GM19240 (cell line): ENCODE measurements around the gene SYNJ2.

ENCODE experiments used
- DNase-seq: peaks from one replicate; pipeline ENCODE4 v3.0.0; 2011; ENCODE audit warnings: low spot score; ENCODE audit not compliant: insufficient read length

The SYNJ2 gene

DNA sequence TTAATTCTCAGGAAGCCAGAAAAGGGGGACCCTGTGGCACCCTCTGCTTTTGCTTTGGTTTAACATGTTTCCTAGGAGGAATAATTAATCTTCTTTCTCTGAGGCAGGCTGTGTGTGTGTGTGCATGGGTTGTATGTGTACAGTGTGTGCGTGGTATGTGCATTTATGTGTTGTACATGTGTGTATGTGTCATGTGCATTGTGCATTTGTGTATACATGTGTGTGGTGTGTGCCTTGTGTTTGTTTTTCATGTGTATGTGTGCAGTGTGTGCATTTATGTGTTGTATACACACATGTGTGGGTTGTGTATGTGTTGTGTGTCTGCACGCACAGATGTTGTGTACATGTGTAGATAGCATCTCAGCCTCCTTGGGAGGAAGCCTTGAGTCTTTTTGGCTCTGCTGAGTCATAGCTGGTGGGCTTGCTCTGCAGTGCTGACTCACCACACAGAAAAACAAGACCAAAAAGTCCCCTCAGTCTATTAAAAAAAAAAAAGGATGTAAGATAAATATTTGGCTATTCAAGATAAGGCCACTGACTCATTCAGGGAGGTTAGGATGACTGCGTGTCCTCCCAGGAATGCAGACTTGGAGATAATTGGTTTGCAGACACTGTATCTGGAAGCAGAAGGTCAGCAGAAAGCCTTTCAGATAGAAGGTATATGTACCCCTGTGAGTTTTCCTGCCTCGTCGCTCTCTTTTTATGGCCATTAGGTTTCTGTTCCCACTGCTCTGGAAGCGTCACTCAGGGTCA is 58.6 kb downstream of the SYNJ2 start:
- no peak for DNase-seq

DNA sequence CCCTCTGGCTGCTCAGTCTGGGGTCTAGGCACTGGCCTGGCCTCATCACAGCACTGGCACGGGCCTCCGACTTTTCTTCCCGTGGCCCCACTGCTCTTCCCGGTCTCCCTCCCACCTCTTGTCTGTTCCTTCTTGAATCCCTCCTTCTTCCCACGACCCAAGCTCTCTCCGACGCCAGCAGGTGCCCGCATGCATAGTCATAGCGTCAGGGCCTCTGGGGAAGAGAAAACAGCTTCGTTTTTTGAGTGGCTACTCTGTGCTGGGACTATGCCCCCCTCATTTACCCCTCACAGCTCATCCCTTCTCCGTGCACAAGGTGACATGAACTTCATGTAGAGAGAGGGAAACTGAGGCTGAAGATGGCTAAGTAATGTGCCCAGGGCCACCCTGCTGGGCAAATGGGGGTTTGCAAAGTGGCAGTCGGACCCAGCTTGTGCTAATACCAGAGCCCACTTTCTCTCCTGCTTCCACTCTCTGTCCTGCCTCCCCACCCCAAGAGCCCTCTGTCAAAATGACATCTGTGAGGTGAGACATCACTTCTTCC is 59.2 kb downstream of the SYNJ2 start:
- DNase-seq = no peak

DNA sequence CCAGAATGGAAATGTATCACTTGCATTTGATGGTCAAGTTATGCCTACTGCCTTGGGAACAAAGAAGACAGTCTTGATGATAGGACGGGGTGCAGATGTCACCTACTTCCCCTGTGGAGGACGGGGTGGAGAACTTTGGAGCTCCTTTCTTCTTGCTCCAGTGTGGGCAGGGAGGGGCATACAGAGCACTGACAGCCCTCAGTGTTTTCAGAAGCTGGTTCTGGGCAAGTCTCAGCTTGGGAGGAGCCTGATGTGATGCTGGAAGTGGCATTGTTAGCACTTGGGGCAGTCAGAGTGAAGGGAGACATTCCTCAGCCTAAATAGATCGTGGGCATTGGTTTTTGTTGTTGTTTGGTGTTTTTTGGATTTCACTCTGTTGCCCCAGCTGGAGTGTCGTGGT is 59.7 kb downstream of the SYNJ2 start:
- DNase-seq = no peak

DNA sequence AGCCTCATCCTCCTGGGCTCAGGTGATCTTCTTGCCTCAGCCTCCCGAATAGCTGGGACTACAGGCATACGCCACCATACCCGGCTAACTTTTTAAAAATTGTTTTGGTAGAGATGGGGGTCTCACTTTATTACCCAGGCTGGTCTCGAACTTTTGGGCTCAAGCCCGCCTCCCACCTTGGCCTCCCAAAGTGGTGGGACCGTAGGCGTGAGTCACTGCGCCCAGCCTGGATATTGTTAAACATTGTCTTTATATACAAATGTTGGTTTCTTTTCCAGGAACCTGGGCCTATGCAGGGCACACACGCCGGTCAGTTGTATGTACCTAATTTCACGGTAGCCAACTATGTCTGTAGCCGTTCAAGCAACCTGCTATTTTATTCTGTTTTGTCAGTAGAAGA is 60.1 kb downstream of the SYNJ2 start:
- no peak for DNase-seq

DNA sequence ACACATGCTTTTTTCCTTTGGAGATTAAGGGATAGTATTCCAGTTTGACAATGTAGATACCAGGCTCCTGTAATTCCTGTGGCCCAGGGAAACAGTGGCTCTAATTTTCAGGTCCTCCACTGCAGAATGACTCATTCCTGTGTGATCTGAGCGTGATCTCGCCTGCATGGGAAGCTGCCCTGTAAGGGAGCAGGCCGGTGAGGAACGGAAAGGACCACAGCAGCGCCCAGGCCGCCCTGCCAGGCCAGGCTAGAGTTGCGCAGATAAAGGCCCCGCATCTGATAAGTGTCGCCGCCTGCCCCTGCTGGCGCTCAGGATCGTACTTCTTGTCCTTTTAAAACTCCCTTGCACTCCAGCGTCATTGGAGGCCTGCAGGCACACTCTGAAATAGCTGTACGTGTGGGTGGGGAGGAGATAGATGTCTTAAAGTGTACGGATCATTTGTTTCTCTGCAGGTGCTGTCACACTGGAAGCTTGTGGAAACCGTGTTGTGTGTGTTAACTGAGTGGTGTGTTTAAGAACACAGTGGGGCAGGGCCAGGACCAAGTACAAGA is 60.7 kb downstream of the SYNJ2 start:
- no peak for DNase-seq

DNA sequence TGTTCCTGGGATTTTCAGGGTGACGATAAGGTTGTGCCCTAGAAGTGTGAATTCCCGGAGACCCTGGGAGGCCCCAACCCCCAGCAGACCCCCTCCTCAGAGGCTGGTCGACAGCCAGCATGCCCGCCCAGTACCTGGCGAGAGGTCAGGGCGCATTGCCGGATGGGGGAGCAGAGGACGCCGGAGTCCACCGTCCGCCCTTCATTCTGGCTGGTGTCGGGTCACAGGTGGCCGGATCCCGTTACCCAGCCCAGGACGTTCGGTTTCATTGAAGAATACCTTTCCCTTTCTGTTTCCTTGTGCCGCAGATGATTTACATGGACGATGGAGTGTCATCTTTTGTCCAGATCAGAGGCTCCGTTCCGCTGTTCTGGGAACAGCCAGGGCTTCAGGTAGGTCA is 61.3 kb downstream of the SYNJ2 start:
- DNase-seq = no peak

DNA sequence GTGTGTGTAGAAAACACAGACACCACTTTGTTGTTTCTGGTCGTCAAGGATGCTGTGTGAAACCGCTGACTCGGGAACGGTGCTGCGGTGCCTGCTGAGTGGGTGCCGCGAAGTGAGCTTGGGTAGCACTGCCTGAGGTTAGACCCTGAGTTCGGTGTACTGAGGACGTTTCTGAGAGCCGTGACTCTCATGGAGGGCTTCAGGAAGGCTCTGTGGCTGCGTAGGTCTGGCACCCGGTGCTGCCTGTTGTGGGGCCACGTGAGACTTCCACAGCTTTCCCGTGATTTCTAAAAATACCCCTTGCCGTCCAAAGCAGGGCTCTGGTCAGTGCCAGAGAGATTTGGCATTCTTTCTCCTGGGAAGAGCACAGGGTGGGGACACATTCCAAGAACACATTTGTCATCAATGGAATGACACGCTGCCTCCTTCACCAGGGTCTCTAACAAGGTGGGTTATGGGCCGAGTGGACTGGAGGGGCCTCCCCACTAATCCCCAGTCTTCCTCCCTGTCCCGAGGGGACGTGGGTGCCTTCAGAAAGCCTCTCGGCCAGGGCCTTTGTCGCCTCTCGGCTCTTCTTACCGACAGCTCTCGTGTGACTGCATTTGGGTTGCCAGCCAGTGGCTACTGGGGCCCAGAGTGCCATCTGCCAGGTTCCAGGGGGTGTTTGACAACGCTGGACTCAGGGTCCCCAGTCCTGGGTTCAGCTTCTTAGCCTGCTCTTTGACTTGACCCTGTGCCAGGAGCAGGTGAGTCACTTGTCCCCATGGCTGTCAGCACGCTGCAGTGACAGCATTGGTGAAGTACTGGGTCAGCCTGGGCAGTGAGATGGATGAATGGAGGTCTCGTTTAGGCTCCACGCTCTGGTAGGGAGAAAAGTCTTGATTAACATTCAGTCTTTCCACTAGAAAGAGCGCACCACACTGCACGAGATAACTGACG is 62.2 kb downstream of the SYNJ2 start:
- no peak for DNase-seq

DNA sequence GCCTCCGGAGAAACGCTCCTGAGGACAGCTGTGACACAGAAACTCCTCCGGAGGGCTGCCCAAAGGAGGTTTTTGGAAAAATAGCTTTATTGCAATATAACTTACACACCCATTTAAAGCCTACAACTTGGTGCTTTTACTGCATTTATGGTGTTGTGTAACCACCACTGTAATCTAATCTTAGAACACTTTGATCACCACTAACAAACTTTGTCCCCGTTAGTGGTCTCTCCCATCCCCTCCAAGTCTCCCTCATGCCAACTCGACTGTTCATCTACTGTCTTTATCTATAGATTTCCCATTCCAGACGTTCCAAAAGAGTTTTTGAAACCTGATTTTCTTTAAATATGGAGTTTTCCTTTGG is 62.8 kb downstream of the SYNJ2 start:
- no peak for DNase-seq

DNA sequence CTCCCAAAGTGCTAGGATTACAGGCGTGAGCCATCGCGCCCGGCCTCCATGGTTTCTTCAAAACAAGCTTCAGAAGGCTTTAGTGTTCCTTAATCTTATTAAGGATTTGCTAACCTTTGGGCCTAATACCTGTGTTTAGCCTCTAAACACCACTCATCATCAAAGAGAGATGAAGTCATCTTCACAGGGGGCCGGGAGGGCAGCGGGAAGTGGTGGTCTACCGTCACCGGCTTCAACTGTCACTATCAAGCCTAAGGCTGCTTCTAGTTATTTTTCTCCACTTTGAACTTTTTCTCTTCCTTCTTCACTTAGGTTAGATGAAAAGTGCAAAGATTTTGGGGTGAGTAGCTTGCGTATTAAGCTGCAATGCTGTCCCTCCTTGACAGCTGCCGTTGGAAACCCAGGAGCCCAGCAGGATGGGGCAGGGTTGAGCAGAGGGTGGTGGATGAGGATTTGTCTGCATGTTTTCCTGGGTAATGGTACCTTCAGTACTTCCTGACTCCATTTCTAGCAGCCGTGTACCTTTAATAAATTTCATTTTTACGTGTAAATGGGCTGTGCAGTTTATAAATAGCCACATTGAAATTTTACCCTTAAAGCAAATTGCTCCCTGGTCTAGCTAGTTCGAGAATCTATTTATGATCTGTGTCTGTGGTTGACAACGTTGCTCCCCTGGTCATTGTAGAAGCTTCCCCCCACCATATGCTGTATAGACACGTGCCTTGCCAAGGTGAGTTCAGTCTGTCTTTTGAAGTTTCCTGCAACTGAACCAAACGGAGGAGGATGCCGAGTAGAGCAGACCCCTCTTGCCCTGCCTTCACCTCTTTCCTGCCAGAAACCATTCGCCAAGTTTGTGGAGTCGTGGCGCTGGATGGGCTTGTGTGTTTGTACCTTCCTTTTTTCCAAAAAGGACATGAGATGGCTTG is 64.8 kb downstream of the SYNJ2 start:
- DNase-seq = no peak

DNA sequence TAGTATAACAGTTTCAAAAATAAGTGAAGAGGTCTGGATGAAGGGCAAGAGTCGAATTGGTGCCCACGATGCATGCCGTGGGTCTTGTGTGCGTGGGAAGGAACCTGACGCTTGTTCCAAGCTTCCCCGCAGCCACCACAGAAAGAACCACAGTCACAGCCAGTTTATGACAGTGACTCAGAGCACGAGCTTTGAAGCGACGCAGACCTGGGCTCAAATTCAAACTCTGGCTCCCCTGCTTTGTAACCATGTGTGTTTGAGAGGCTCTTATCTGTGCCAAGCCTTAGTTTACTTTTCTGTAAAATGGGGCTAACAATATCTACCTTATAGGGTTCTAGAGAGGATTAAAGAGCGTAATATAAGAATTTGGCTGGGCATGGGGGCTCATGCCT is 65.5 kb downstream of the SYNJ2 start:
- DNase-seq = no peak

DNA sequence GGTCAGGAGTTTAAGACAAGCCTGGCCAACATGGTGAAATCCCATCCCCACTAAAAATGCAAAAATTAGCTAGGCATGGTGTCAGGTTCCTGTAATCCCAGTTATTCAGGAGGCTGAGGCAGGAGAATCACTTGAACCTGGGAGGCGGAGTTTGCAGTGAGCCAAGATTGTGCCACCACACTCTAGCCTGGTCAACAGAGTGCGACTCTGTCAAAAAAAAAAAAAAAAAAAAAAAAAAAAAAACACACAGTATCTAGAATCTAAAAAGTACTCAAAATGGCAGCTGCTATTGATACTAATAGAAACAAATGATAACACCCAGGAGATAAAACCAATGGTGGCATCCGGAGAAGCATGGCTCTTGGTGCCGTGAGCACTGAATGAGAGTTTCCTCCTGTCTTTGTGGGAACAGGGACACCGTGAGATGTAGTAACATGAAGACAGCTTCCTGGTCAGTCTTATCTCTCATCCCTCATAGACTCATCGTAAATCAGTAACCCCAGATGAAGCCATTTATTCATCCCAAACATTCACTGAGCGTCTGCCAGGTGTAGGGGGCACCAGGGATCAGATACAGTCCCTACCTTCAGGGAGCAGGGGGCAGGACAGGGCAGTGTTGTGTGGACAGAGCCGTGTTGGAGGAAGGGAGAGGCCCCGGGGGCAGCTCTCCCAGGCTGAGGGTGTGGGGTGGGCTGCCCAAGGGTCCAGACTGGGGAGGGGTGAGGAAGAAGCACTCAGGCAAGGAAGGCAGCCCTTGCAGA is 66.1 kb downstream of the SYNJ2 start:
- DNase-seq = no peak

DNA sequence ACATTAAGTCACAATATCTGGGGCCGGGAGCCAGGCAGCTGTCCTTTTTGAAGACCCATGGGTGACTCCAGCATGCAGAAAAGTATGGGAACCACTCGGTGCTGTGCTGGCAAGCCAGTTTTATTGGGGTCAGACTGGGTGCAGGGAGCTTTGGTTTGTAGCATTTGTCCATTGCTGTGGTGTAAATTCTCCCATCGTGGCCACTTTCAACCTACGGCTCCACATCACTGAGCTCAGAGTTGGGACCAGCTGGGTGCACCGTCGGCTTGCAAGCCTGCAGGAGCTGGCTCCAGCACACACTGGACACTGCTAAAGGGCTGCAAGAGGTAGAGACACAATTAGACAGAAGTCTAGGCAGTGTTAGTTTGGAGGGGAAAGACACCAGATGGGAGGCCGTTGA is 66.9 kb downstream of the SYNJ2 start:
- no peak for DNase-seq

DNA sequence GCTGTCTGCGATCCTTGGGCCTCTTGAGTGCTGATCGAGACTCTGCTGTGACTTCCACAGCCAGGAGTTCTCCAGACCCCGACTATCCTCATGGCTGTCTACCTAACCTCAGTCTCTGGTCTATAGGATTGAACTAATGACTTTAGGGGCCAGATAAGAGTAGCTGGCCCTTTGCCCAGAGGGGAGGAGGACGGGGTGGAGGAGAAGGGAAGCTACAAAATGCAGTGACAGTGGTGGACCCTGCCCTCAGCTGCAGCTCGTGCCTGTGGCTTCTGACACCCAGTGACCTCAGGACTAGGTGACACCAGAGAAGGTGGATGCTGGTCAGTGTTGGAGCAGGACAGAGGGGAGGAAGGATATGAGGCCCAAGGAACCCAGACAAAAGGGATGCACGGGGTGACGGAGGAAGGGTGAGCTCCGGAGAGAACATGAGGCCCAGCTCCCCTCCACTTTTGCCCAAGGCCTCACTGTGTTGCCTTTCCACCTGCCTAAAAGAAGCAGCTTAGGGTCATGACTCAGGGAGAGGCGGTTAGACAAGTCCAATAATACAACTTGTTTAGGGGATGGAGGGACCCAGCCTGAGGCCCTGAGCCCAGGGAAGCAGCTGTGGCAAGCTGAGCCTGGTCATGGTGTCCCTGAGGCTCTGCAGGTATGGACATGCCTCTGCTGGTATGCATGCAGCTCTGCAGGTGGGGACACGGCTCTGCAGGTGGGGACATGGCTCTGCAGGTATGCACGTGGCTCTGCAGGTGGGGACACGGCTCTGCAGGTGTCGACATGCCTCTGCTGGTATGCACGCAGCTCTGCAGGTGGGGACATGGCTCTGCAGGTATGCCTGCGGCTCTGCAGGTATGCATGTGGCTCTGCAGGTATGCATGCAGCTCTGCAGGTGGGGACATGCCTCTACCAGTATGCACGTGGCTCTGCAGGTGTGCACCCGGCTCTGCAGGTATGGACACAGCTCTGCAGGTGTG is 67.7 kb downstream of the SYNJ2 start:
- no peak for DNase-seq

DNA sequence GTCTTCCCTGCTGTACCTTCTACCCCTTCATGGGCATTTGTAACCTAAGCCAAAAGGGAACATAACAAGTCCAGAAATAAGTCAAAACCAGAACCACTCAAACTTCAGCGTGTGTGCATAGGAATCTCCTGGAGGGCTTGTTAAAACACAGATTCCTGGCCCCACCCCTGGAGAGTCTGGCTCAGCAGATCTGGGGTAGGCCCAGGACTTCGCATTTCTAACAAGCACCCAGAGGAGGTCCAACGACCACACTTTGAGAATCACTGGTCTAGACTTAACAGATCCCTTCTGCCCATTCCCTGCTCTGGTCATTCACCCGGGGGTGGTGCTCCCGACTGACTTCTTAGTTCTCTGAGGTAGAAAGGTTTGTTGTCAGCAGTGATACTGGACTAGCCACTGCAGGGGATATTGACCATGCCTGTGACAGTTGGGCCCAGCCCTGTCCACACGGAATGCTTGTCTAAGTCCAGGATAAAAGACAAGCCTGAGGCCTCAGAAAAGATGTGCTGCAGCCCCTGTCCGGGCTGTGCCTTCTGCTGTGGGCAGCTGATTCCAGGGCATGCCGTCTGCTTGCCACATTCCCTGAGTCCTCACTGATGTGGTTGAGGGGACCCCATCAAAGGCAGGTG is 68.6 kb downstream of the SYNJ2 start:
- DNase-seq = no peak

DNA sequence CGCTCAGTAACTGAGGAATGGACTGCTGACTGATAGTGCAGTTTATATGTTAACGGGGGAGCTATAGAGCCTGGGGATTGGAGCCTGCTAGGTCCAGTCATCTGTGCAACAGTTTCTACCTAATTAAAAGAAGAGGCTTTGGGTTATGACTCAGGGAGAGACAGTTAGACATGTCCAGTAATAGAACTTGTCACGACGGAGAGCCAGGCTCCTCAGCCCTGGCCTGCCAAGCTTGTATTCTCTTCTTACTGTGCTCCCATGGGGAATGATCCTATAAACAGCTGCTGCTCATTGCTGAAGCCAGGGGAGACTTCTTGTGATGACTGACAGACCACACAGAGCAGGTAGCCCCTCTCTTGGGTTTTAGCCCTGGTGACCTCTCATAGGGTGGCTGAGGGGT is 69.3 kb downstream of the SYNJ2 start:
- no peak for DNase-seq

DNA sequence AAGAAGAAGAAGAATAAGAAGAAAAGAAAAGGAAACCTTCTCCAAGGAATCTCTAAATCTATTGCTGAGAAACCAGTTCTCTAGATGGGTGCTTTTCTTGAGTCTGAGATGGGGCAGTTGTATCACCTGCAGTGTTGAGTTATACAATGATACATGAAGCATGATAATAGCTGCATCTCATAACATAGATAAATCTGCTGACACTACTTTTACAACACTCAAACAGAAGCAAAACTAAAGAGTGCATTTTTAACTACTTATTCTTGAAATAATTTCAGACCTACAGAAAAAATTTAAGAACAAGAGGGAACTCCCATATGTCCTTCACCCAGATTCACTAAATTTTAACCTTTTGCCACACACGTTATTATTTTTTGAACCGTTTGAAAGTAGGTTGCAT is 70.3 kb downstream of the SYNJ2 start:
- DNase-seq = no peak

DNA sequence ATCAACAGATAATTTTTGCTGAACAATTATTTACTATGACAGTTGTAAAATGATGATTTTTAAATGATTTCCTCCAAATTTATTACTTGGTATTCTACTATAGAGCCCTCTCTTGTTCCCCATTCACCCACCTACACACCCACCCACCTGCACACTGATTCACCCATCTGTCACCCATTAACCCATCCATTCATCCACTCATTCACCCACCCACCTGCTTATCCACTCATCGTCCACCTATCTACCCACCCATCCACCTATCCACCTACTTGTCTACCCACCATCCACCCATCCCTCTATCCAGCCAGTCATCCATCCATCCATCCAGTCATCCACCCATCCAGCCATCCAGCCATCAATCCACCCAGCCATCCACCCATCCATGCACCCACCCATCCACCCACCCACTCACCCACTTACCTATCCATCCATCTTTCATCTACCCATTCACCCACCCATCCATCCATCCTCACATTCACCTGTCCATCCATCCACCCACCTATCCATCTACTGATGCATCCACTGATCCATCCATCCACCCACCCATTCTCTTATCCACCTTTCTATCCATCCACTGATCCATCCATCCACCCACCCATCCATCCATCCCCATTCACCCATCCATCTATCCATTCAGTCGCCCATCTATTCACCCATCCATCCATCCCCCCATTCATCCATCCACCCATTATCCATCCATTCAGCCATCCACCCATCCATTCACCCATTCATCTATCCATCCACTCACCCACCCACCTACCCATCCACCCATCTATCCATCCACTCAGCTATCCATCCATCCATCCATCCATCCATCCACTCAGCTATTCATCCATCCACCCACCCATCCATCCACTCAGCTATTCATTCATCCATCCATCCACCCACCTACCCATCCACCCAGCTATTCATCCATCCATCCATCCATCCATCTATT is 72.0 kb downstream of the SYNJ2 start:
- DNase-seq = no peak

DNA sequence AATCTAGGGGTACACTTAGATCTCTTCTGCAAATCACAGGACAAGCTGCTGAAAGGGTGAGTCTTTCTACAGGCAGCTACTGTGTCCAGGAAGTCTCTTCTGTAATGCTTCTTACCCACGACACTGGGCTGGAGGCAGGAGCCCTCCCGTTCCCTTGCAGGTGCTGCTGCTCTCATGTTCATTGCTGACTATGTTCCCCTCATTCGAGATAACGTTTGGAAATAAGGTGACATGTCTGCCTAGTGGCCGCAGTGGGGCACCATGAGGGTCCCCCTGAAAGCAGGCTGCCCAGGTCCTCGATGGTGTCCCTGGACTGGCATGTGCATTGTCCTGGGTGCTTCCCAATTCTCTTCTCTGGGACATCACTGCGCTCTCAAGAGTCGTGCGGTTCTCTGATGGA is 74.7 kb downstream of the SYNJ2 start:
- DNase-seq = no peak
